Measurements from ENCODE around the gene PHF11. TPM values are rescaled to one million over a fixed set of nuclear protein-coding genes. Genes with fewer than 3 reads are reported as not detected.

The PHF11 gene
- total RNA-seq, 2 experiments from 2014 or later: 29.9 to 59.8 TPM

DNA sequence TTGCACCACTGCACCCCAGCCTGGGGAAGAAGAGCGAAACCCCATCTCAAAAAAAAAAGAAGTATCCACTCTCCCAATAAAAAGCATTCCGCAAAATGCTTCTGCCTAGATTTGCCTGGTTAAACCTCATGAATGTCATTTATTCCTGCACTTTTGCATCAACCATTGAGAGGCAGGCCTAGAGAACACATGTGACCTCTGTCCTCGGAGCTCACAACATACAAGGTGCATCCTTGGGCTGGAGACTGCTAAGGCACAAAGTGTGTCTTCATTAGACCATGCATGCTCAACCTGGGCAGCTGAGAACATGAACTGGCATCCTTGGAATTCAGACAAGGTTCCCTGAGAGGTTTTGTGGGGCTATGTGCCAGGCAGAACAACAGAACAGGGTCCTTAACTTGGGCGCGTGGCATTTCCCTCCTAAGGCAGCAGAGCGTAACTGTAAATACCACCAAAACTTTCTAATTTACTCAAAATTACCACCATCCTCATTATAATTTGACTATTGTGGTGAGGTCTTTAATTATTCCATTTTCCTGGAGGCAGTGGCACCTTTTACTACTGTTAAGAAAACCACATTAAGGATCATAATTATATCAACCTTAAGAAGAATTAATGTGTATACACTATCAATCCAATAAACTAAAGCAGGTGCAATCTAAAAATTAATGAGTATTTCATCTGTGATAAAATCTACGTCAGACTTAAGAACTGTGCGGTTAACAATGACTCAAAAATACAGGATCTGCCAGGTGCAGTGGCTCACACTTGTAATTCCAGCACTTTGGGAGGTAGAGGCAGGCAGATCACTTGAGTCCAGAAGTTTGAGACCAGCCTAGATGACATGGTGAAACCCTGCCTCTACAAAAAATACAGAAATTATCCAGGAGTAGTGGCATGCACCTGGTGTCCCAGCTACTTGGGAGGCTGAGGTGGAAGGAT, 75.8 kb downstream of the PHF11 start:
- Histone ChIP-seq H3K27ac (ENCODE audit: low read depth, low read length, poor library complexity, severe bottlenecking) (no peak overlapping the region), H3K4me3 (ENCODE audit: low read depth, low read length, poor library complexity, severe bottlenecking) (no peak overlapping the region), H3K79me2 (ENCODE audit: insufficient read depth, low read depth, low read length) (no peaks in the 10 kb centered on the region), H2AFZ (ENCODE audit: low read length) (no peak overlapping the region), H3K9me3 (ENCODE audit: low read length) (no peaks in the 10 kb centered on the region), H3K4me2 (ENCODE audit: low read length) (no peak overlapping the region), H3K9me2 (ENCODE audit: insufficient read depth, low read length) (no peaks in the 10 kb centered on the region), H3K4me1 (ENCODE audit: insufficient read depth, low read length, poor library complexity, severe bottlenecking) (peaks cover 6% of the 10 kb centered on the region), H4K20me1 (ENCODE audit: insufficient read depth, low read length) (no peaks in the 10 kb centered on the region), H3K36me3 (ENCODE audit: insufficient read depth, low read length) (peaks cover 23% of the 10 kb centered on the region)
- ChIA-PET POLR2A (interaction anchor here (0.6 to 1.1 kb wide), 3 partner anchors 13 to 217 kb away, joined by 3 to 8 read pairs (median 5); partner anchors contain the start of gene RCBTB1), CTCF (ENCODE audit: unreplicated experiment) (no interaction called here)
- BruUV-seq (replicated peaks): no TSS peak
- DNase-seq (ENCODE audit: low spot score): no peak
- no peak for TF ChIP-seq EZH2phosphoT487 (IDR thresholded peaks at IDR 0.05; ENCODE audit: borderline replicate concordance, low read depth, low read length)
- TF ChIP-seq, protein P1, sequence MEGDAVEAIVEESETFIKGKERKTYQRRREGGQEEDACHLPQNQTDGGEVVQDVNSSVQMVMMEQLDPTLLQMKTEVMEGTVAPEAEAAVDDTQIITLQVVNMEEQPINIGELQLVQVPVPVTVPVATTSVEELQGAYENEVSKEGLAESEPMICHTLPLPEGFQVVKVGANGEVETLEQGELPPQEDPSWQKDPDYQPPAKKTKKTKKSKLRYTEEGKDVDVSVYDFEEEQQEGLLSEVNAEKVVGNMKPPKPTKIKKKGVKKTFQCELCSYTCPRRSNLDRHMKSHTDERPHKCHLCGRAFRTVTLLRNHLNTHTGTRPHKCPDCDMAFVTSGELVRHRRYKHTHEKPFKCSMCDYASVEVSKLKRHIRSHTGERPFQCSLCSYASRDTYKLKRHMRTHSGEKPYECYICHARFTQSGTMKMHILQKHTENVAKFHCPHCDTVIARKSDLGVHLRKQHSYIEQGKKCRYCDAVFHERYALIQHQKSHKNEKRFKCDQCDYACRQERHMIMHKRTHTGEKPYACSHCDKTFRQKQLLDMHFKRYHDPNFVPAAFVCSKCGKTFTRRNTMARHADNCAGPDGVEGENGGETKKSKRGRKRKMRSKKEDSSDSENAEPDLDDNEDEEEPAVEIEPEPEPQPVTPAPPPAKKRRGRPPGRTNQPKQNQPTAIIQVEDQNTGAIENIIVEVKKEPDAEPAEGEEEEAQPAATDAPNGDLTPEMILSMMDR (conservative IDR thresholded peaks at IDR 0.05; ENCODE audit: low read length): no peak
- intact Hi-C loops (cut with micrococcal nuclease; ENCODE audit: unreplicated experiment): no loop called here

Other genes with a start within 250 kb of the PHF11 start
- 9.1 and 18.8 TPM in 2 replicates for gene CDADC1, start 248.0 kb upstream of the PHF11 start, total RNA-seq (2014; rRNA removed; shearing (Covaris generic))
- gene CDADC1, start 248.0 kb upstream of the PHF11 start, total RNA-seq (2022): 10.3 and 12.5 TPM in 2 replicates
- gene CAB39L, start 51.9 kb upstream of the PHF11 start, total RNA-seq (2014; rRNA removed; shearing (Covaris generic)): 5.4 and 9.6 TPM in 2 replicates
- 26.7 and 28.6 TPM in 2 replicates for gene CAB39L, start 51.9 kb upstream of the PHF11 start, total RNA-seq (2022)
- 22.0 and 23.3 TPM in 2 replicates for gene SETDB2, start 51.7 kb upstream of the PHF11 start, total RNA-seq (2014; rRNA removed; shearing (Covaris generic))
- gene SETDB2, start 51.7 kb upstream of the PHF11 start, total RNA-seq (2022): 41.3 and 41.7 TPM in 2 replicates
- 13.4 and 15.1 TPM in 2 replicates for gene RCBTB1, start 89.6 kb downstream of the PHF11 start, total RNA-seq (2014; rRNA removed; shearing (Covaris generic))
- 30.6 and 31.1 TPM in 2 replicates for gene RCBTB1, start 89.6 kb downstream of the PHF11 start, total RNA-seq (2022)
- gene ARL11, start 132.6 kb downstream of the PHF11 start, total RNA-seq (2014; rRNA removed; shearing (Covaris generic)): 5.9 and 8.3 TPM in 2 replicates
- 20.5 and 22.6 TPM in 2 replicates for gene ARL11, start 132.6 kb downstream of the PHF11 start, total RNA-seq (2022)
- 29.9 and 47.3 TPM in 2 replicates for gene EBPL, start 195.5 kb downstream of the PHF11 start, total RNA-seq (2014; rRNA removed; shearing (Covaris generic))
- 38.8 and 42.4 TPM in 2 replicates for gene EBPL, start 195.5 kb downstream of the PHF11 start, total RNA-seq (2022)

Measured in OCI-LY7 (cell line).